Left lobe of liver (tissue), 2 donors: Measurements from ENCODE around the gene ADCY9. TPM values are rescaled to one million over a fixed set of nuclear protein-coding genes. Genes with fewer than 3 reads are reported as not detected.
"Not testable (repeated sequence)": the region's sequence is repeated elsewhere in the genome, so short reads cannot be mapped to it uniquely, and the experiment has no call there.

ENCODE experiments used
- ATAC-seq: fragments of 200-7000 bp; cut with Tn5 transposase; one replicate; pipeline ENCODE4 v1.9.1; 2020; ENCODE audit warnings: mild to moderate bottlenecking, moderate library complexity
- DNase-seq: peaks from one replicate; pipeline ENCODE4 v3.0.0-alpha.2; 2020; ENCODE audit warnings: low spot score
- total RNA-seq: library from RNA; stranded (reverse); gene quantifications from one replicate; pipeline ENCODE4 v1.2.1, GENCODE V29; 2021
- donor health status: DM: no; HTN: no; CAD: no; lungs with moderate emphysema.
- donor health status: DM: no; HTN: yes; CAD: no.

ADCY9 gene
- total RNA-seq: 25.4 TPM

GRCh38 chr16:4116325-4117249 is at the start of gene ADCY9:
ADCY9 (minus strand) TSS chr16:4116442; CDS start chr16:4115442, 1,000 bp downstream.
- DNase-seq: peak; percentile 81
- ATAC-seq: peak; percentile 84

GRCh38 chr16:4160658-4161430 is 44.6 kb upstream of the ADCY9 start:
- DNase-seq (no peak), ATAC-seq (no peak)

- ATAC-seq (no peak), DNase-seq (no peak)
Measured at GRCh38 chr16:4159726-4160125, 43.5 kb upstream of the ADCY9 start.

- ATAC-seq (no peak), DNase-seq (no peak)
Measured at GRCh38 chr16:4158143-4159093, 42.2 kb upstream of the ADCY9 start.

- ATAC-seq: peak; percentile 29
Measured at GRCh38 chr16:4157376-4157825, 41.2 kb upstream of the ADCY9 start.

GRCh38 chr16:4156503-4156902 is 40.3 kb upstream of the ADCY9 start:
- ATAC-seq, DNase-seq: not testable (repeated sequence)

More at GRCh38 chr16:4157376-4157825, 41.2 kb upstream of the ADCY9 start:
- DNase-seq: no peak

GRCh38 chr16:4153364-4153763 is 37.1 kb upstream of the ADCY9 start:
- DNase-seq, ATAC-seq: not testable (repeated sequence)

- DNase-seq (no peak), ATAC-seq (no peak)
Measured at GRCh38 chr16:4152267-4152666, 36.0 kb upstream of the ADCY9 start.

- no peak for ATAC-seq
- no peak for DNase-seq
Measured at GRCh38 chr16:4147236-4147635, 31.0 kb upstream of the ADCY9 start.

- ATAC-seq: no peak
- no peak for DNase-seq
Measured at GRCh38 chr16:4142268-4142667, 26.0 kb upstream of the ADCY9 start.

- ATAC-seq: no peak
Measured at GRCh38 chr16:4141604-4142003, 25.4 kb upstream of the ADCY9 start.

GRCh38 chr16:4140652-4141051 is 24.4 kb upstream of the ADCY9 start:
- no peak for ATAC-seq
- no peak for DNase-seq

More at GRCh38 chr16:4141604-4142003, 25.4 kb upstream of the ADCY9 start:
- DNase-seq: no peak

GRCh38 chr16:4139968-4140367 is 23.7 kb upstream of the ADCY9 start:
- no peak for ATAC-seq
- DNase-seq: no peak

GRCh38 chr16:4138713-4139112 is 22.5 kb upstream of the ADCY9 start:
- no peak for ATAC-seq
- no peak for DNase-seq

GRCh38 chr16:4137438-4137837 is 21.2 kb upstream of the ADCY9 start:
- DNase-seq: no peak
- ATAC-seq: no peak

GRCh38 chr16:4136229-4136813 is 20.1 kb upstream of the ADCY9 start:
- DNase-seq (no peak), ATAC-seq (no peak)

- ATAC-seq (no peak), DNase-seq (no peak)
Measured at GRCh38 chr16:4135537-4135936, 19.3 kb upstream of the ADCY9 start.

- no peak for ATAC-seq
- DNase-seq: no peak
Measured at GRCh38 chr16:4133897-4134372, 17.7 kb upstream of the ADCY9 start.

GRCh38 chr16:4131621-4132020 is 15.4 kb upstream of the ADCY9 start:
- DNase-seq: no peak

More at GRCh38 chr16:4131621-4132020, 15.4 kb upstream of the ADCY9 start:
- ATAC-seq: no peak
